Cardiac muscle cell (in vitro differentiated cells and primary cell): Measurements from ENCODE around the gene CHMP4B. TPM values are rescaled to one million over a fixed set of nuclear protein-coding genes. Genes with fewer than 3 reads are reported as not detected.

ENCODE experiments used
- DNase-seq, 2 donors: peaks; one replicate each; pipeline versions ENCODE4 v3.0.0 to v3.0.0-alpha.2; 2010 to 2017; ENCODE audit warnings: low read depth in 1 of 2, low spot score in 1 of 2
- H3K27ac ChIP-seq: fragments of 200-600 bp; sonication (generic); 2 replicates; pipeline ENCODE4 v1.5.1; 2016
- H3K27me3 ChIP-seq: fragments of 200-600 bp; sonication (generic); 2 replicates; pipeline ENCODE4 v1.6.0; 2016; ENCODE audit warnings: control low read depth
- H3K36me3 ChIP-seq: fragments of 200-600 bp; sonication (generic); 2 replicates; pipeline ENCODE4 v1.5.1; 2016; ENCODE audit warnings: control low read depth
- H3K4me1 ChIP-seq: fragments of 200-600 bp; sonication (generic); 2 replicates; pipeline ENCODE4 v1.8.1; 2017; ENCODE audit warnings: low read depth, mild to moderate bottlenecking, mixed run types
- H3K4me3 ChIP-seq: fragments of 200-600 bp; sonication (generic); 2 replicates; pipeline ENCODE4 v1.5.1; 2016; ENCODE audit warnings: mild to moderate bottlenecking
- H3K9me3 ChIP-seq: fragments of 200-600 bp; sonication (generic); 2 replicates; pipeline ENCODE4 v1.5.1; 2017; ENCODE audit warnings: low read depth, mild to moderate bottlenecking, control low read depth
- CTCF ChIP-seq: IDR thresholded peaks from 2 replicates; pipeline ENCODE4 v1.5.1; 2012; ENCODE audit warnings: low read depth, mild to moderate bottlenecking, low read length
- polyA plus RNA-seq: library from polyadenylated mRNA; unstranded; fragments of >200 nt; fragmentation: Nextera tagmentation; extraction: Ambion mirVana; gene quantifications from 2 replicates; pipeline ENCODE4 v1.2.1, GENCODE V29; 2016
- total RNA-seq: library from RNA; depleted of rRNA; stranded (reverse); fragments of >200 nt; gene quantifications from 2 replicates; pipeline ENCODE4 v1.2.3, GENCODE V29; 2016

The CHMP4B gene
- total and polyA plus RNA-seq, 2 experiments from 2014 or later: 4.6 to 110 TPM

- no peak for TF ChIP-seq CTCF
- Histone ChIP-seq H3K27ac (no peak overlapping the region), H3K36me3 (no peaks in the 10 kb centered on the region), H3K4me3 (no peak overlapping the region), H3K9me3 (no peaks in the 10 kb centered on the region), H3K4me1 (peaks cover 74% of the 10 kb centered on the region), H3K27me3 (no peaks in the 10 kb centered on the region)
- DNase-seq: no peak
Measured at GRCh38 chr20:33842346-33842745, 31.2 kb downstream of the CHMP4B start.

- Histone ChIP-seq H3K27ac (peak overlapping the region; percentile 9), H3K4me1 (peaks cover 67% of the 10 kb centered on the region), H3K27me3 (no peaks in the 10 kb centered on the region), H3K36me3 (no peaks in the 10 kb centered on the region), H3K4me3 (no peak overlapping the region), H3K9me3 (no peaks in the 10 kb centered on the region)
- TF ChIP-seq CTCF: no peak
- DNase-seq: no peak
Measured at GRCh38 chr20:33843050-33843449, 31.9 kb downstream of the CHMP4B start.

- no peak for TF ChIP-seq CTCF
- Histone ChIP-seq H3K9me3 (no peaks in the 10 kb centered on the region), H3K36me3 (no peaks in the 10 kb centered on the region), H3K4me3 (no peak overlapping the region), H3K27ac (peak overlapping the region; percentile 9), H3K4me1 (peaks cover 59% of the 10 kb centered on the region), H3K27me3 (no peaks in the 10 kb centered on the region)
- DNase-seq: no peak
Measured at GRCh38 chr20:33843854-33844253, 32.7 kb downstream of the CHMP4B start.

GRCh38 chr20:33846291-33846935 lies 35.3 kb downstream of the CHMP4B start:
- peak in 1 of 2 donors; percentile 89 for DNase-seq
- H3K9me3 ChIP-seq: no peaks in the 10 kb centered on the region
- TF ChIP-seq CTCF: no peak
- H3K4me1 ChIP-seq: peaks cover 34% of the 10 kb centered on the region
- peaks cover 4% of the 10 kb centered on the region for H3K36me3 ChIP-seq
- H3K27ac ChIP-seq: no peak overlapping the region
- no peaks in the 10 kb centered on the region for H3K27me3 ChIP-seq
- H3K4me3 ChIP-seq: no peak overlapping the region

- TF ChIP-seq CTCF: no peak
Measured at GRCh38 chr20:33847006-33847405, 35.9 kb downstream of the CHMP4B start.

More at GRCh38 chr20:33847006-33847405, 35.9 kb downstream of the CHMP4B start:
- no peak for DNase-seq
- Histone ChIP-seq H3K4me3 (no peak overlapping the region), H3K4me1 (peaks cover 28% of the 10 kb centered on the region), H3K27ac (no peak overlapping the region), H3K36me3 (peaks cover 8% of the 10 kb centered on the region), H3K27me3 (no peaks in the 10 kb centered on the region), H3K9me3 (no peaks in the 10 kb centered on the region)
